GM12873 (cell line): ENCODE measurements around the gene TRPM3.

ENCODE experiments used
- CTCF ChIP-seq: IDR thresholded peaks from 2 replicates; pipeline ENCODE4 v1.5.1; 2012; ENCODE audit warnings: low read depth, mild to moderate bottlenecking, moderate library complexity, low read length, control low read depth; ENCODE audit not compliant: insufficient read depth; ENCODE audit errors: missing control alignments

The TRPM3 gene

GRCh38 chr9:70571258-70571657 lies 550.2 kb downstream of the TRPM3 start:
- TF ChIP-seq CTCF, result no peak

DNA sequence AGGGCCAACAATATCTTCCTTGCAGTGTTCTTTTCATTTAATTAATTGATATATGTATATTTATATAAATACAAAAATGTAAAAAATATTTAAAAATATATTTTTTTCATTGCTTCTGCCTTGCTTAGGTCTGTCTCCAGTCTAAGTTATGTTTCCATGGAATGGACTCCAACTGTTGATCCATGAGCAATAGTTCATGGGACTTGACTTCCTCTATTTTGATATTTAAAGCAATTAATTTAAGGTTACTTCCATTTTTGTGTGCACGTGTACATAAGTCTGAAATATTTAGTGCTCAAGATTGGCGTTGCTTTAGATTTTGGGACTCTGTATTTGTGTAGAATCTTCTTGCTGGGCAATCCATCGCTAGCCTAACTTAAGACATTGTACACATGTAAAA lies 551.6 kb downstream of the TRPM3 start:
- TF ChIP-seq CTCF, result no peak

GRCh38 chr9:70569070-70569772 lies 552.2 kb downstream of the TRPM3 start:
- TF ChIP-seq CTCF, result no peak

GRCh38 chr9:70567511-70567910 lies 553.9 kb downstream of the TRPM3 start:
- no peak for TF ChIP-seq CTCF

- TF ChIP-seq CTCF, result no peak
Measured at GRCh38 chr9:70566751-70567150, 554.7 kb downstream of the TRPM3 start.

DNA sequence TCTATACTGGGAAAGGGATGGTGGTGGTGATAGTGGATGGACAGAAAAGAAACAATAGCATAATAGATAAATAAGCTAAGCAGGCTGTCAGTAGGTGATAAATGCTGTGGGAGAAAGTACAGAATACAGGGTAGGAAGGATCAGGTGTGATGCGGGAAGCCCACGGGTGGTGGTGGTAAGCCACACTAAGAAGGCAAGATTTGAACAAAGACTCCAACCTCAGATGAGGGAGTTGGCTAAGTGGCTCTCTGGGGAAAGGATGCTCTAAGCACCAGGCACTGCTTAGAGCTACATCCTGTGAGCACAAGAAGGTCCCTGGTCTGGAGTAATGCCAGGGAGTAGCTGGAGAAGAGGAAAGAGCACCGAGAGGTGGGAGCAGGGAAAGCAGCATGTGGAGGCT lies 555.4 kb downstream of the TRPM3 start:
- no peak for TF ChIP-seq CTCF

GRCh38 chr9:70564468-70565335 lies 556.7 kb downstream of the TRPM3 start:
- no peak for TF ChIP-seq CTCF
